Suprapubic skin (tissue), 4 donors: ENCODE data around the gene TNFAIP3. TPM values are rescaled to one million over a fixed set of nuclear protein-coding genes. Genes with fewer than 3 reads are reported as not detected.

ENCODE experiments used
- DNase-seq, 2 donors: peaks; one replicate each; pipeline ENCODE4 v3.0.0-alpha.2; 2019; ENCODE audit warnings: low spot score in 2 of 2
- H3K27ac ChIP-seq: fragments of 200-600 bp; sonication (generic); one replicate; pipeline ENCODE4 v1.5.1; 2019
- H3K27me3 ChIP-seq: fragments of 200-600 bp; sonication (generic); one replicate; pipeline ENCODE4 v1.5.1; 2019
- H3K36me3 ChIP-seq: fragments of 200-600 bp; sonication (generic); one replicate; pipeline ENCODE4 v1.5.1; 2019
- H3K4me1 ChIP-seq: fragments of 200-600 bp; sonication (generic); one replicate; pipeline ENCODE4 v1.5.1; 2019
- H3K4me3 ChIP-seq: fragments of 200-600 bp; sonication (generic); one replicate; pipeline ENCODE4 v1.5.1; 2019; ENCODE audit warnings: mild to moderate bottlenecking
- H3K9me3 ChIP-seq: fragments of 200-600 bp; sonication (generic); one replicate; pipeline ENCODE4 v1.5.1; 2019
- CTCF ChIP-seq, 2 donors: fragments of 200-600 bp in 1 of 2; fragments of 450-650 bp in 1 of 2; sonication (generic) in 1 of 2; IDR thresholded peaks; one replicate each; pipeline ENCODE4 v1.5.1; 2016 to 2019; ENCODE audit warnings: antibody characterized with exemption in 2 of 2, mild to moderate bottlenecking in 1 of 2, moderate library complexity in 1 of 2
- EP300 ChIP-seq: sonication (generic); formaldehyde crosslinking; IDR thresholded peaks from one replicate; pipeline ENCODE4 v1.6.1; 2017; ENCODE audit warnings: antibody characterized with exemption
- POLR2A ChIP-seq, 2 donors: fragments of 450-650 bp; IDR thresholded peaks; one replicate each; pipeline ENCODE4 v1.6.1; 2017; ENCODE audit warnings: antibody characterized with exemption in 2 of 2, mild to moderate bottlenecking in 2 of 2, moderate library complexity in 2 of 2
- POLR2AphosphoS5 ChIP-seq, 3 donors: sonication (generic); formaldehyde crosslinking; IDR thresholded peaks; one replicate each; pipeline ENCODE4 v1.6.1; 2017; ENCODE audit warnings: antibody characterized with exemption in 3 of 3
- WGBS: methylation state at CpG from one replicate; pipeline ENCODE4 v1.1.5; 2018; 5-methylcytosine and 5-hydroxymethylcytosine counted together
- total RNA-seq, 4 donors: library from RNA; depleted of rRNA; stranded (reverse); fragments of >200 nt; gene quantifications; one replicate each; pipeline ENCODE4 v1.1.0, GENCODE V29; 2016

Gene TNFAIP3
- total RNA-seq, 4 donors from 2014 or later, result 64.1 to 146 (median 111) TPM

- no peaks in the 10 kb centered on the region for H3K9me3 ChIP-seq
- H3K4me3 ChIP-seq, result no peak overlapping the region
- WGBS, result 88% methylated on average over 5 of the region's 5 CpGs
- peaks cover 10% of the 10 kb centered on the region for H3K4me1 ChIP-seq
- no peak overlapping the region for H3K27ac ChIP-seq
- no peaks in the 10 kb centered on the region for H3K36me3 ChIP-seq
- TF ChIP-seq EP300 (no peak), POLR2AphosphoS5 (IDR thresholded peaks at IDR 0.05) (no peak), POLR2A (IDR thresholded peaks at IDR 0.05) (no peak), CTCF (IDR thresholded peaks at IDR 0.05) (no peak)
- DNase-seq, result no peak
- H3K27me3 ChIP-seq, result no peaks in the 10 kb centered on the region
Measured at GRCh38 chr6:137921823-137922222, 54.8 kb downstream of the TNFAIP3 start.

- TF ChIP-seq CTCF (IDR thresholded peaks at IDR 0.05), result no peak
- no peak for TF ChIP-seq EP300
- TF ChIP-seq POLR2A (IDR thresholded peaks at IDR 0.05), result no peak
- TF ChIP-seq POLR2AphosphoS5 (IDR thresholded peaks at IDR 0.05), result no peak
- no peak overlapping the region for H3K4me3 ChIP-seq
- no peaks in the 10 kb centered on the region for H3K27me3 ChIP-seq
- no peaks in the 10 kb centered on the region for H3K36me3 ChIP-seq
- peaks cover 27% of the 10 kb centered on the region for H3K4me1 ChIP-seq
- H3K9me3 ChIP-seq, result no peaks in the 10 kb centered on the region
- no peak for DNase-seq
- H3K27ac ChIP-seq, result no peak overlapping the region
- 87% methylated on average over 4 of the region's 4 CpGs for WGBS
Measured at GRCh38 chr6:137923866-137924653, 57.0 kb downstream of the TNFAIP3 start.

GRCh38 chr6:137925141-137925698 lies 58.2 kb downstream of the TNFAIP3 start:
- no peak overlapping the region for H3K27ac ChIP-seq
- H3K4me1 ChIP-seq, result peaks cover 27% of the 10 kb centered on the region
- no peaks in the 10 kb centered on the region for H3K27me3 ChIP-seq
- no peaks in the 10 kb centered on the region for H3K36me3 ChIP-seq
- no peaks in the 10 kb centered on the region for H3K9me3 ChIP-seq
- TF ChIP-seq POLR2A (IDR thresholded peaks at IDR 0.05) (no peak), CTCF (IDR thresholded peaks at IDR 0.05) (no peak), EP300 (no peak), POLR2AphosphoS5 (IDR thresholded peaks at IDR 0.05) (no peak)
- DNase-seq, result no peak
- H3K4me3 ChIP-seq, result no peak overlapping the region
- WGBS, result 90% methylated on average over 12 of the region's 12 CpGs

- 21% methylated on average over 1 of the region's 1 CpG for WGBS
- Histone ChIP-seq H3K27ac (no peak overlapping the region), H3K36me3 (no peaks in the 10 kb centered on the region), H3K4me1 (peaks cover 27% of the 10 kb centered on the region), H3K27me3 (no peaks in the 10 kb centered on the region), H3K4me3 (no peak overlapping the region), H3K9me3 (no peaks in the 10 kb centered on the region)
- DNase-seq, result no peak
- TF ChIP-seq POLR2A (IDR thresholded peaks at IDR 0.05) (no peak), EP300 (no peak), CTCF (IDR thresholded peaks at IDR 0.05) (no peak), POLR2AphosphoS5 (IDR thresholded peaks at IDR 0.05) (no peak)
Measured at GRCh38 chr6:137926207-137926731, 59.2 kb downstream of the TNFAIP3 start.

- DNase-seq, result no peak
- H3K36me3 ChIP-seq, result no peaks in the 10 kb centered on the region
- H3K27ac ChIP-seq, result no peak overlapping the region
- H3K4me1 ChIP-seq, result peaks cover 27% of the 10 kb centered on the region
- H3K27me3 ChIP-seq, result no peaks in the 10 kb centered on the region
- no peaks in the 10 kb centered on the region for H3K9me3 ChIP-seq
- no peak for TF ChIP-seq CTCF (IDR thresholded peaks at IDR 0.05)
- H3K4me3 ChIP-seq, result no peak overlapping the region
- 90% methylated on average over 3 of the region's 3 CpGs for WGBS
Measured at GRCh38 chr6:137926985-137927384, 59.9 kb downstream of the TNFAIP3 start.
